Cerebellar nuclear complex (tissue), 1 donor: Measurements from ENCODE around the gene SETBP1.

Experiments
- DNase-seq, 2 experiments: peaks; one replicate each; lab custom pipeline; 2025; lab: John Stamatoyannopoulos, UW

Gene SETBP1

GRCh38 chr18:44904768-44905167 lies 224.1 kb downstream of the SETBP1 start:
- DNase-seq = no peak

GRCh38 chr18:44909191-44909719 lies 228.6 kb downstream of the SETBP1 start:
- DNase-seq = no peak

GRCh38 chr18:44911260-44911659 lies 230.6 kb downstream of the SETBP1 start:
- no peak for DNase-seq

GRCh38 chr18:44911773-44912172 lies 231.1 kb downstream of the SETBP1 start:
- DNase-seq = no peak

GRCh38 chr18:44912740-44913478 lies 232.2 kb downstream of the SETBP1 start:
- DNase-seq = no peak

- no peak for DNase-seq
Measured at GRCh38 chr18:44914028-44914427, 233.3 kb downstream of the SETBP1 start.

- no peak for DNase-seq
Measured at GRCh38 chr18:44915213-44915612, 234.5 kb downstream of the SETBP1 start.

- no peak for DNase-seq
Measured at GRCh38 chr18:44915661-44916060, 235.0 kb downstream of the SETBP1 start.

GRCh38 chr18:44916429-44917207 lies 235.9 kb downstream of the SETBP1 start:
- DNase-seq = no peak

- DNase-seq = no peak
Measured at GRCh38 chr18:44917216-44918141, 236.8 kb downstream of the SETBP1 start.

- DNase-seq = no peak
Measured at GRCh38 chr18:44918142-44918476, 237.4 kb downstream of the SETBP1 start.

- DNase-seq = no peak
Measured at GRCh38 chr18:44920441-44920840, 239.8 kb downstream of the SETBP1 start.

GRCh38 chr18:44921974-44922373 lies 241.3 kb downstream of the SETBP1 start:
- no peak for DNase-seq

- DNase-seq = no peak
Measured at GRCh38 chr18:44922968-44923367, 242.3 kb downstream of the SETBP1 start.

GRCh38 chr18:44924785-44925499 lies 244.3 kb downstream of the SETBP1 start:
- DNase-seq = no peak

GRCh38 chr18:44927127-44927849 lies 246.6 kb downstream of the SETBP1 start:
- no peak for DNase-seq

- no peak for DNase-seq
Measured at GRCh38 chr18:44934901-44935300, 254.2 kb downstream of the SETBP1 start.

- DNase-seq = no peak
Measured at GRCh38 chr18:44935455-44935854, 254.8 kb downstream of the SETBP1 start.

- no peak for DNase-seq
Measured at GRCh38 chr18:44936485-44936884, 255.8 kb downstream of the SETBP1 start.

- no peak for DNase-seq
Measured at GRCh38 chr18:44937960-44938719, 257.5 kb downstream of the SETBP1 start.
